Fibroblast of lung (primary cell): ENCODE results near the gene TSPAN18.

Experiments
- EZH2 ChIP-seq: IDR thresholded peaks from 2 replicates; pipeline ENCODE4 v1.5.1; 2012; ENCODE audit warnings: low read length, control low read depth, mild to moderate bottlenecking; ENCODE audit errors: missing control alignments
- TF ChIP-seq, protein P1 (sequence below), 2 donors: IDR thresholded peaks in 1 of 2; conservative IDR thresholded peaks in 1 of 2; 1 replicate in 1 of 2; 2 replicates in 1 of 2; pipeline ENCODE4 v1.5.1; 2011 to 2012; ENCODE audit warnings: low read length in 2 of 2, control low read depth in 1 of 2, inconsistent platforms in 1 of 2, low read depth in 1 of 2, mild to moderate bottlenecking in 1 of 2

DNA sequence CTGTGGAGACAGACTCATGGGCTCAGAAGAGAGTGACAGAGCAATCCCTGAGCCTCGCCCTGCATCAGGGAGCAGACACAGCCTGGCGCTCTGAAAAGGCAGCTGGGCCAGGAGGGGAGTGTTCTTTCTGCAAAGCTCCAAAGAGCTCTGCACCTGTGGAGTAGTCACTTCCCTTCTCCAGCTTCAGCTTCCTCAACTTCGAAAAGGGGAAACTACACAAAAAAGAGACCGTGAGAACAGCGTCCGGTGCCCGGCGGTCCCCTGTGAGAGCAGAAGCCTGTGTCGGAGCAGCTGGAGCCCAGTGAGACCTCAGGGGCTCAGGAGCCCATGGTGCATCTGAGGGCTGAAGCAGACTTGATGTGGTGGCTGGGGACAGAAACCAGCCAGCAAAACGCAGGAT, 188.9 kb downstream of the TSPAN18 start:
- TF ChIP-seq, protein P1, sequence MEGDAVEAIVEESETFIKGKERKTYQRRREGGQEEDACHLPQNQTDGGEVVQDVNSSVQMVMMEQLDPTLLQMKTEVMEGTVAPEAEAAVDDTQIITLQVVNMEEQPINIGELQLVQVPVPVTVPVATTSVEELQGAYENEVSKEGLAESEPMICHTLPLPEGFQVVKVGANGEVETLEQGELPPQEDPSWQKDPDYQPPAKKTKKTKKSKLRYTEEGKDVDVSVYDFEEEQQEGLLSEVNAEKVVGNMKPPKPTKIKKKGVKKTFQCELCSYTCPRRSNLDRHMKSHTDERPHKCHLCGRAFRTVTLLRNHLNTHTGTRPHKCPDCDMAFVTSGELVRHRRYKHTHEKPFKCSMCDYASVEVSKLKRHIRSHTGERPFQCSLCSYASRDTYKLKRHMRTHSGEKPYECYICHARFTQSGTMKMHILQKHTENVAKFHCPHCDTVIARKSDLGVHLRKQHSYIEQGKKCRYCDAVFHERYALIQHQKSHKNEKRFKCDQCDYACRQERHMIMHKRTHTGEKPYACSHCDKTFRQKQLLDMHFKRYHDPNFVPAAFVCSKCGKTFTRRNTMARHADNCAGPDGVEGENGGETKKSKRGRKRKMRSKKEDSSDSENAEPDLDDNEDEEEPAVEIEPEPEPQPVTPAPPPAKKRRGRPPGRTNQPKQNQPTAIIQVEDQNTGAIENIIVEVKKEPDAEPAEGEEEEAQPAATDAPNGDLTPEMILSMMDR (conservative IDR thresholded peaks at IDR 0.05 in 1 of 2, IDR thresholded peaks at IDR 0.05 in 1 of 2; ENCODE audit: low read depth in 1 of 2, low read length in 2 of 2): no peak
- no peak for TF ChIP-seq EZH2
